Astrocyte (in vitro differentiated cells and primary cell): ENCODE data around the gene CAPRIN1. TPM values are rescaled to one million over a fixed set of nuclear protein-coding genes. Genes with fewer than 3 reads are reported as not detected.
A peak's percentile ranks its signal among the peaks of the same experiment; 100 is the strongest.
"Not testable (repeated sequence)": the region's sequence is repeated elsewhere in the genome, so short reads cannot be mapped to it uniquely, and the experiment has no call there.

ENCODE experiments used
- DNase-seq: peaks from one replicate; pipeline ENCODE4 v3.0.0-alpha.2; 2010; ENCODE audit warnings: low read depth
- FAIRE-seq: peaks from 2 replicates; lab custom pipeline; 2011; peaks lifted over from hg19 to GRCh38; lab: Jason Lieb, UNC
- H2AFZ ChIP-seq: 2 replicates; pipeline ENCODE4 v1.6.0; 2012; ENCODE audit warnings: low read depth, low read length, inconsistent platforms
- H3K27ac ChIP-seq: 2 replicates; pipeline ENCODE4 v1.5.1; 2011; ENCODE audit warnings: low read depth, low read length, inconsistent platforms
- H3K27me3 ChIP-seq: 2 replicates; pipeline ENCODE4 v1.6.0; 2011; ENCODE audit warnings: low read length, inconsistent platforms; ENCODE audit not compliant: insufficient read depth
- H3K36me3 ChIP-seq: 2 replicates; pipeline ENCODE4 v1.5.1; 2011; ENCODE audit warnings: low read length, inconsistent platforms; ENCODE audit not compliant: insufficient read depth
- H3K4me1 ChIP-seq: 2 replicates; pipeline ENCODE4 v1.5.1; 2011; ENCODE audit warnings: low read length, inconsistent platforms; ENCODE audit not compliant: insufficient read depth
- H3K4me2 ChIP-seq: 2 replicates; pipeline ENCODE4 v1.6.0; 2012; ENCODE audit warnings: low read length, inconsistent platforms
- H3K4me3 ChIP-seq: 2 replicates; pipeline ENCODE4 v1.5.1; 2011; ENCODE audit warnings: low read depth, mild to moderate bottlenecking, low read length, inconsistent platforms; ENCODE audit not compliant: insufficient read depth
- H3K79me2 ChIP-seq: 2 replicates; pipeline ENCODE4 v1.6.0; 2012; ENCODE audit warnings: mild to moderate bottlenecking, low read length, inconsistent platforms; ENCODE audit not compliant: insufficient read depth
- H3K9ac ChIP-seq: 2 replicates; pipeline ENCODE4 v1.6.0; 2012; ENCODE audit warnings: mild to moderate bottlenecking, low read length, inconsistent platforms
- H3K9me3 ChIP-seq: 2 replicates; pipeline ENCODE4 v1.5.1; 2012; ENCODE audit warnings: low read depth, mild to moderate bottlenecking, low read length, inconsistent platforms; ENCODE audit not compliant: insufficient read depth
- H4K20me1 ChIP-seq: 2 replicates; pipeline ENCODE4 v1.6.0; 2012; ENCODE audit warnings: low read length, inconsistent platforms; ENCODE audit not compliant: insufficient read depth
- H3K27ac Mint-ChIP-seq: one replicate; pipeline ENCODE4 v1.8.0; 2021; ENCODE audit warnings: mild to moderate bottlenecking, mixed read lengths; ENCODE audit not compliant: unreplicated experiment
- H3K27me3 Mint-ChIP-seq: one replicate; pipeline ENCODE4 v1.8.0; 2021; ENCODE audit warnings: low read depth, mixed read lengths; ENCODE audit not compliant: unreplicated experiment
- H3K36me3 Mint-ChIP-seq: one replicate; pipeline ENCODE4 v1.8.0; 2021; ENCODE audit warnings: low read depth, mixed read lengths; ENCODE audit not compliant: unreplicated experiment
- H3K4me1 Mint-ChIP-seq: one replicate; pipeline ENCODE4 v1.8.0; 2021; ENCODE audit warnings: low read depth, mixed read lengths; ENCODE audit not compliant: unreplicated experiment
- H3K4me3 Mint-ChIP-seq: one replicate; pipeline ENCODE4 v1.8.0; 2021; ENCODE audit warnings: mild to moderate bottlenecking, moderate library complexity, mixed read lengths; ENCODE audit not compliant: unreplicated experiment
- H3K9me3 Mint-ChIP-seq: one replicate; pipeline ENCODE4 v1.8.0; 2021; ENCODE audit warnings: mild to moderate bottlenecking, mixed read lengths; ENCODE audit not compliant: unreplicated experiment
- EZH2 ChIP-seq: IDR thresholded peaks from 2 replicates; pipeline ENCODE4 v1.6.1; 2012; ENCODE audit warnings: mild to moderate bottlenecking, low read length, inconsistent platforms; ENCODE audit not compliant: insufficient read depth
- total RNA-seq: library from RNA; stranded (reverse); gene quantifications from 2 replicates; pipeline ENCODE4 v1.2.1, GENCODE V29; 2021
- TF ChIP-seq, protein P1 (sequence below): IDR thresholded peaks from 2 replicates; pipeline ENCODE4 v1.5.1; 2011; ENCODE audit warnings: low read depth, mild to moderate bottlenecking, inconsistent platforms, low read length, moderate library complexity; ENCODE audit not compliant: insufficient read depth

Gene CAPRIN1
- total RNA-seq, 1 donor from 2014 or later, result 309 TPM

DNA sequence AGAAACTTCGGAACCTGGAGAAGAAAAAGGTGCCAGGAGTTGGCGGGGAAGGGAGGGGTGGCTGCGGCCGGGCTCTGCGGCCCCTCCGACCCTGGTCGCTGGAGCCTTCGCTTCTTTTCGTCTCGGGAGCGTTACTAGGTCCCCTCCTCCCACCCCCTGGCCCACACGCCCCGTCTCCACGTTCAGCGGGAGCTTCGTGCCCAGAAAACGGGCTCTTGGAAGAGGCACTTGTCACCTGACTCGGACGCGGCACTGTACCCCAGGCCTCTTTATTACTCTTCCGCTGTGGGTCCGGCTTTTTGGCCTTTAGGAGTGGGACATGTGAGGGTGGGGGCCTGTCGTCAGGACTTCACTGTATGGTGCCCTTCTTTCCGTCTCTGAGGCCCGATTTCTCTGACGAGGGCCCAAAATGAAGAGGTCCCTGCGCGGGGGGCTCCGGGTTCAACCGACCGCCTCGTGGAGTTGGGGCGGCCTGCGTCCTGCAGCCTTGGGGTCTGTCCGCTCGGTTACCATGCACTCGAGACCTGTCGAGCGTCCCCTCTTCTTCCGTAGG lies 1.2 kb downstream of the CAPRIN1 start:
- H3K4me2 ChIP-seq, result peak overlapping the region; percentile 93
- DNase-seq, result no peak
- Mint-ChIP-seq H3K27me3 (no peaks in the 10 kb centered on the region), H3K9me3 (no peaks in the 10 kb centered on the region), H3K4me1 (peaks cover 19% of the 10 kb centered on the region), H3K4me3 (peak overlapping the region; percentile 100), H3K27ac (peak overlapping the region; percentile 98), H3K36me3 (peaks cover 7% of the 10 kb centered on the region)
- no peak for FAIRE-seq
- H3K79me2 ChIP-seq, result peaks cover 56% of the 10 kb centered on the region
- H3K9me3 ChIP-seq, result no peaks in the 10 kb centered on the region
- H4K20me1 ChIP-seq, result peaks cover 43% of the 10 kb centered on the region
- H3K4me3 ChIP-seq, result peak overlapping the region; percentile 98
- peak overlapping the region; percentile 8 for H2AFZ ChIP-seq
- peak overlapping the region; percentile 99 for H3K9ac ChIP-seq
- peaks cover 6% of the 10 kb centered on the region for H3K36me3 ChIP-seq
- no peaks in the 10 kb centered on the region for H3K27me3 ChIP-seq
- H3K27ac ChIP-seq, result peak overlapping the region; percentile 89
- no peak for TF ChIP-seq EZH2
- TF ChIP-seq, protein P1, sequence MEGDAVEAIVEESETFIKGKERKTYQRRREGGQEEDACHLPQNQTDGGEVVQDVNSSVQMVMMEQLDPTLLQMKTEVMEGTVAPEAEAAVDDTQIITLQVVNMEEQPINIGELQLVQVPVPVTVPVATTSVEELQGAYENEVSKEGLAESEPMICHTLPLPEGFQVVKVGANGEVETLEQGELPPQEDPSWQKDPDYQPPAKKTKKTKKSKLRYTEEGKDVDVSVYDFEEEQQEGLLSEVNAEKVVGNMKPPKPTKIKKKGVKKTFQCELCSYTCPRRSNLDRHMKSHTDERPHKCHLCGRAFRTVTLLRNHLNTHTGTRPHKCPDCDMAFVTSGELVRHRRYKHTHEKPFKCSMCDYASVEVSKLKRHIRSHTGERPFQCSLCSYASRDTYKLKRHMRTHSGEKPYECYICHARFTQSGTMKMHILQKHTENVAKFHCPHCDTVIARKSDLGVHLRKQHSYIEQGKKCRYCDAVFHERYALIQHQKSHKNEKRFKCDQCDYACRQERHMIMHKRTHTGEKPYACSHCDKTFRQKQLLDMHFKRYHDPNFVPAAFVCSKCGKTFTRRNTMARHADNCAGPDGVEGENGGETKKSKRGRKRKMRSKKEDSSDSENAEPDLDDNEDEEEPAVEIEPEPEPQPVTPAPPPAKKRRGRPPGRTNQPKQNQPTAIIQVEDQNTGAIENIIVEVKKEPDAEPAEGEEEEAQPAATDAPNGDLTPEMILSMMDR, result no peak
- peaks cover 9% of the 10 kb centered on the region for H3K4me1 ChIP-seq

GRCh38 chr11:34053161-34053686 lies 1.7 kb downstream of the CAPRIN1 start:
- peak overlapping the region; percentile 98 for H3K27ac Mint-ChIP-seq
- no peak for FAIRE-seq
- Histone ChIP-seq H3K79me2 (peaks cover 62% of the 10 kb centered on the region), H3K27ac (peak overlapping the region; percentile 89), H3K27me3 (no peaks in the 10 kb centered on the region), H3K36me3 (peaks cover 7% of the 10 kb centered on the region), H3K4me3 (peak overlapping the region; percentile 98), H3K9me3 (no peaks in the 10 kb centered on the region), H4K20me1 (peaks cover 48% of the 10 kb centered on the region), H3K4me1 (peaks cover 9% of the 10 kb centered on the region), H3K4me2 (peak overlapping the region; percentile 93), H2AFZ (peak overlapping the region; percentile 8), H3K9ac (peak overlapping the region; percentile 99)
- TF ChIP-seq EZH2, result no peak
- TF ChIP-seq, protein P1, result no peak
- peak; percentile 55 for DNase-seq
- H3K4me3 Mint-ChIP-seq, result peak overlapping the region; percentile 100
- peaks cover 19% of the 10 kb centered on the region for H3K4me1 Mint-ChIP-seq
- H3K9me3 Mint-ChIP-seq, result no peaks in the 10 kb centered on the region
- peaks cover 7% of the 10 kb centered on the region for H3K36me3 Mint-ChIP-seq
- H3K27me3 Mint-ChIP-seq, result no peaks in the 10 kb centered on the region

DNA sequence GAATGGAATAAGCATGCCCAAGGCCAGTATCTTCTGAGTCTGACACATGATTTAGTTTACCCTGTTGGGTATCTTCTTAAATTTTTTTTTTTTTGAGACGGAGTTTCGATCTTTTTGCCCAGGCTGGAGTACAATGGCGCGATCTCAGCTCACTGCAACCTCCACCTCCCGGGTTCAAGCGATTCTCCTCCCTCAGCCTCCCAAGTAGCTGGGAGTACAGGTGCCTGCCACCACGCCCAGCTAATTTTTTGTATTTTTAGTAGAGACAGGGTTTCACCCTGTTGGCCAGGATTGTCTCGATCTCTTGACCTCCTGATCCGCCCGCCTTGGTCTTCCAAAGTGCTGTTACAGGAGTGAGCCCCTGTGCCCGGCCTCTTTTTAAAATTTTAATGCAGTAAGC lies 2.8 kb downstream of the CAPRIN1 start:
- H3K27ac ChIP-seq, H3K9me3 ChIP-seq, H3K9ac ChIP-seq, FAIRE-seq, H3K27me3 ChIP-seq, H2AFZ ChIP-seq, H3K9me3 Mint-ChIP-seq, DNase-seq, H3K27ac Mint-ChIP-seq, H3K4me1 ChIP-seq, H3K27me3 Mint-ChIP-seq: not testable (repeated sequence)
- peak overlapping the region; percentile 93 for H3K4me2 ChIP-seq
- H3K79me2 ChIP-seq, result peaks cover 73% of the 10 kb centered on the region
- H4K20me1 ChIP-seq, result peaks cover 60% of the 10 kb centered on the region
- Mint-ChIP-seq H3K4me3 (peak overlapping the region; percentile 100), H3K36me3 (peaks cover 11% of the 10 kb centered on the region), H3K4me1 (peaks cover 21% of the 10 kb centered on the region)
- H3K4me3 ChIP-seq, result peak overlapping the region; percentile 98
- H3K36me3 ChIP-seq, result peaks cover 11% of the 10 kb centered on the region
